HepG2 (cell line): ENCODE data around the gene RNPC3. TPM values are rescaled to one million over a fixed set of nuclear protein-coding genes. Genes with fewer than 3 reads are reported as not detected.

Experiments used
- ATAC-seq: fragments of 200-7000 bp; cut with Tn5 transposase; 3 replicates; pipeline ENCODE4 v1.9.1; 2020; ENCODE audit warnings: mild to moderate bottlenecking, moderate library complexity
- BruUV-seq: library from RNA; stranded (reverse); fragments of 400-500 nt; replicated peaks from 2 replicates; lab custom pipeline; 2021; lab: Mats Ljungman, UMichigan
- CTCF ChIA-PET: fragments of 300-600 bp; formaldehyde crosslinking; extraction: SDS; loops from one replicate; lab custom pipeline; 2021; ENCODE audit warnings: low total read pairs, inconsistent platforms, low intra/inter-chr PET ratio; lab: Yijun Ruan, JAX
- POLR2A ChIA-PET: fragments of 350-600 bp; sonication (Branson Sonifier 250); formaldehyde crosslinking; loops from one replicate; lab custom pipeline; 2020; ENCODE audit warnings: antibody characterized with exemption, inconsistent platforms; lab: Yijun Ruan, JAX
- DNase-seq: peaks from one replicate; pipeline ENCODE4 v3.0.0-alpha.2; 2015; ENCODE audit warnings: low spot score
- FAIRE-seq: peaks from 3 replicates; lab custom pipeline; 2011; peaks lifted over from hg19 to GRCh38; lab: Jason Lieb, UNC
- H2AFZ ChIP-seq: one replicate; pipeline ENCODE4 v1.6.1; 2011; ENCODE audit warnings: low read length, inconsistent platforms
- H3K27ac ChIP-seq: fragments of 300-600 bp; 3 replicates; pipeline ENCODE4 v1.8.0; 2011; ENCODE audit warnings: mixed run types, mild to moderate bottlenecking, mixed read lengths, low read length, inconsistent platforms; ENCODE audit not compliant: insufficient read depth; ENCODE audit errors: extremely low read length
- H3K27me3 ChIP-seq, 2 experiments: fragments of 200-600 bp in 1 of 2; 2 replicates in 1 of 2; 3 replicates in 1 of 2; pipeline versions ENCODE4 v1.6.0 to v1.8.0; 2011; ENCODE audit warnings: low read length in 2 of 2, mild to moderate bottlenecking in 2 of 2, moderate library complexity in 2 of 2, inconsistent platforms in 1 of 2; ENCODE audit not compliant: insufficient read depth in 2 of 2, control insufficient read depth in 1 of 2
- H3K36me3 ChIP-seq, 2 experiments: fragments of 200-600 bp in 1 of 2; replicated peaks in 1 of 2; 2 replicates in 1 of 2; 3 replicates in 1 of 2; pipeline versions ENCODE4 v1.5.1 to v1.8.0; 2011; ENCODE audit warnings: low read length in 2 of 2, inconsistent platforms in 1 of 2; ENCODE audit not compliant: insufficient read depth in 2 of 2, control insufficient read depth in 1 of 2
- H3K4me1 ChIP-seq: 2 replicates; pipeline ENCODE4 v1.5.1; 2012; ENCODE audit warnings: low read length, inconsistent platforms; ENCODE audit not compliant: insufficient read depth
- H3K4me2 ChIP-seq: 2 replicates; pipeline ENCODE4 v1.6.0; 2011; ENCODE audit warnings: low read depth, low read length, inconsistent platforms
- H3K4me3 ChIP-seq, 3 experiments: fragments of 200-600 bp in 1 of 3; sonication (generic), shearing (Covaris generic) in 1 of 3; replicated peaks in 1 of 3; 2 replicates each; pipeline ENCODE4 v1.5.1; 2011 to 2016; ENCODE audit warnings: low read length in 3 of 3, inconsistent platforms in 2 of 3, low read depth in 2 of 3, mild to moderate bottlenecking in 2 of 3, control low read depth in 1 of 3, mixed read lengths in 1 of 3; ENCODE audit not compliant: insufficient read depth in 1 of 3
- H3K79me2 ChIP-seq: one replicate; pipeline ENCODE4 v1.6.1; 2011; ENCODE audit warnings: low read length, inconsistent platforms; ENCODE audit not compliant: insufficient read depth
- H3K9ac ChIP-seq: 2 replicates; pipeline ENCODE4 v1.6.0; 2011; ENCODE audit warnings: mild to moderate bottlenecking, low read depth, low read length, inconsistent platforms; ENCODE audit not compliant: insufficient read depth
- H3K9me3 ChIP-seq: 2 replicates; pipeline ENCODE4 v1.5.1; 2012; ENCODE audit warnings: mild to moderate bottlenecking, low read length
- H4K20me1 ChIP-seq: 2 replicates; pipeline ENCODE4 v1.6.0; 2011; ENCODE audit warnings: inconsistent platforms, mild to moderate bottlenecking, low read length, moderate library complexity; ENCODE audit not compliant: insufficient read depth
- GATA4 ChIP-seq: sonication (generic); IDR thresholded peaks from 2 replicates; pipeline ENCODE4 v1.6.1; 2016; ENCODE audit warnings: antibody characterized with exemption, low read depth, borderline replicate concordance
- HOXA7 ChIP-seq: sonication (generic); formaldehyde crosslinking; IDR thresholded peaks from 2 replicates; pipeline ENCODE4 v1.8.1; 2022; ENCODE audit warnings: mild to moderate bottlenecking, missing genetic modification reagents, moderate library complexity
- SMAD1 ChIP-seq: sonication (generic); formaldehyde crosslinking; IDR thresholded peaks from 2 replicates; pipeline ENCODE4 v1.4.0; 2020; ENCODE audit warnings: missing genetic modification reagents, low read depth, mild to moderate bottlenecking, borderline replicate concordance
- ZFY ChIP-seq: sonication (generic); formaldehyde crosslinking; IDR thresholded peaks from 2 replicates; pipeline ENCODE4 v1.4.0; 2020; ENCODE audit warnings: missing genetic modification reagents
- ZNF7 ChIP-seq: IDR thresholded peaks from 2 replicates; pipeline ENCODE4 v1.6.1; 2016; ENCODE audit warnings: missing biosample characterization, missing genetic modification reagents
- ZNF724P ChIP-seq: sonication (generic); formaldehyde crosslinking; IDR thresholded peaks from 2 replicates; pipeline ENCODE4 v1.8.0; 2022; ENCODE audit warnings: missing genetic modification reagents, borderline replicate concordance
- ZNF83 ChIP-seq: sonication (generic); formaldehyde crosslinking; IDR thresholded peaks from 2 replicates; pipeline ENCODE4 v1.4.0; 2020; ENCODE audit warnings: missing genetic modification reagents, mild to moderate bottlenecking, borderline replicate concordance
- in situ Hi-C: cut with HindIII; loops from 2 replicates; pipeline ENCODE4 v1.10.0; 2017; ENCODE audit warnings: low pct_unique_long_range_greater_than_20kb; ENCODE audit not compliant: extremely low pct_ligation_motif_present
- intact Hi-C: fragments of 100-400 bp; cut with micrococcal nuclease; formaldehyde crosslinking; loops from one replicate; pipeline ENCODE4 v1.10.0; 2022; ENCODE audit not compliant: unreplicated experiment
- polyA plus RNA-seq, 8 experiments: library from polyadenylated mRNA; depleted of rRNA in 3 of 8; stranded (reverse) in 7 of 8; unstranded in 1 of 8; fragments of >200 nt; fragmentation: Illumina TruSeq in 4 of 8; extraction: Trizol in 4 of 8; gene quantifications; 2 replicates each; pipeline versions ENCODE4 v1.2.1 to v1.2.3, GENCODE V29; 2011 to 2016; ENCODE audit warnings: low read depth in 4 of 8, missing spikeins in 1 of 8, mixed read lengths in 1 of 8; ENCODE audit not compliant: insufficient read depth in 1 of 8
- total RNA-seq, 5 experiments: library from RNA; depleted of rRNA; stranded (reverse); fragments of >200 nt; fragmentation: Illumina TruSeq; extraction: Trizol; gene quantifications; 2 replicates each; pipeline ENCODE4 v1.2.3, GENCODE V29; 2016; ENCODE audit warnings: low read depth in 1 of 5
- TF ChIP-seq, protein P1 (sequence below): sonication (generic); formaldehyde crosslinking; IDR thresholded peaks from 2 replicates; pipeline ENCODE4 v1.5.0; 2020; ENCODE audit warnings: missing genetic modification reagents
- TF ChIP-seq, protein P2 (sequence below): IDR thresholded peaks from 2 replicates; pipeline ENCODE4 v1.6.1; 2016; ENCODE audit warnings: low read depth
- TF ChIP-seq, protein P3 (sequence below): sonication (generic); formaldehyde crosslinking; IDR thresholded peaks from 2 replicates; pipeline ENCODE4 v1.4.0; 2020; ENCODE audit warnings: missing genetic modification reagents
- TF ChIP-seq, protein P4 (sequence below): sonication (generic); formaldehyde crosslinking; IDR thresholded peaks from 2 replicates; pipeline ENCODE4 v1.4.0; 2020; ENCODE audit warnings: mild to moderate bottlenecking, missing genetic modification reagents
- TF ChIP-seq, protein P5 (sequence below): IDR thresholded peaks from 2 replicates; pipeline ENCODE4 v1.6.1; 2016; ENCODE audit warnings: control low read depth
- TF ChIP-seq, protein P6 (sequence below): IDR thresholded peaks from 2 replicates; pipeline ENCODE4 v1.6.1; 2018; ENCODE audit warnings: missing genetic modification reagents

The RNPC3 gene
- total and polyA plus RNA-seq, 2 of the 13 experiments (the other 11 are each of a cell fraction or from before 2014, with no cell fraction given): 9.1 to 22.1 TPM

DNA sequence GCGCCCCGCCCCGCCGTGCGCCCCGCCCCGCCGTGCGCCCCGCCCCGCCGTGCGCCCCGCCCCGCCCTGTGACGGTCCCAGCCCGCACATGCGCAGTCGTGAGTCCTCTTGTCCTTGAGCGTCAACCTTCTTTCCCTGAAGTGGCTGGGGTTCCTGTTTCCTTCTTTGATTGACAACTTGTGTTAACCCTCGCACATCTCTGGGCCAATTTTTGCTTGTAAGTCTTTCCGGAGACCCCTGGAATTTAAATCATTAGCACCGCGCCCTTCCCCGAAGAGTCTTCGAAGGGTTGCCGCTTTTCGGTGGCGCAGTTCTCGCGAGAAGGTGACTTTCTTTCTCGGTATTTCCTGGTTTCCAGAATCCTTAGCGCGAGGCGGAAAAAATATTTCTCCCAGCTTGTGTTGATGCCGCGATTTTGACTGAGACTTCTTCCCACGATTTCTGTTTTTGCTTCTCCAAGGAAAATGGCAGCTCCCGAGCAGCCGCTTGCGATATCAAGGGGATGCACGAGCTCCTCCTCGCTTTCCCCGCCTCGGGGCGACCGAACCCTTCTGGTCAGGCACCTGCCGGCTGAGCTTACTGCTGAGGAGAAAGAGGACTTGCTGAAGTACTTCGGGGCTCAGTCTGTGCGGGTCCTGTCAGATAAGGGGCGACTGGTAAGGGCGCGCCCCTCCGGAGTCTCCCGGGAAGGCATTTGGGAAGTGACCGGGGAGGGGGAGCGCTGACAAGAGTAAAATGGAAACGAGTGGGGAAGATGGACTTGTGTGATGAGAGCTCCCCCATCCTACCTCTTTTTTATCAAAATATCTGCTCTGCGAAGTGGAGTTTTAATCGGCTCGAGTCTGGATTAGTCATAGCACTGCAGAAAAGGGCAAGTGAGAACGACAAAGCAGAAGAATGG, at the start of gene RNPC3 (continued):
- TF ChIP-seq ZNF724P (CRISPR knock-in tag) (no peak), ZFY (CRISPR knock-in tag) (no peak), HOXA7 (CRISPR knock-in tag) (no peak), ZNF83 (CRISPR knock-in tag) (no peak), SMAD1 (CRISPR knock-in tag) (no peak)
- TF ChIP-seq, protein P1, sequence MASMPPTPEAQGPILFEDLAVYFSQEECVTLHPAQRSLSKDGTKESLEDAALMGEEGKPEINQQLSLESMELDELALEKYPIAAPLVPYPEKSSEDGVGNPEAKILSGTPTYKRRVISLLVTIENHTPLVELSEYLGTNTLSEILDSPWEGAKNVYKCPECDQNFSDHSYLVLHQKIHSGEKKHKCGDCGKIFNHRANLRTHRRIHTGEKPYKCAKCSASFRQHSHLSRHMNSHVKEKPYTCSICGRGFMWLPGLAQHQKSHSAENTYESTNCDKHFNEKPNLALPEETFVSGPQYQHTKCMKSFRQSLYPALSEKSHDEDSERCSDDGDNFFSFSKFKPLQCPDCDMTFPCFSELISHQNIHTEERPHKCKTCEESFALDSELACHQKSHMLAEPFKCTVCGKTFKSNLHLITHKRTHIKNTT (CRISPR knock-in tag): no peak

DNA sequence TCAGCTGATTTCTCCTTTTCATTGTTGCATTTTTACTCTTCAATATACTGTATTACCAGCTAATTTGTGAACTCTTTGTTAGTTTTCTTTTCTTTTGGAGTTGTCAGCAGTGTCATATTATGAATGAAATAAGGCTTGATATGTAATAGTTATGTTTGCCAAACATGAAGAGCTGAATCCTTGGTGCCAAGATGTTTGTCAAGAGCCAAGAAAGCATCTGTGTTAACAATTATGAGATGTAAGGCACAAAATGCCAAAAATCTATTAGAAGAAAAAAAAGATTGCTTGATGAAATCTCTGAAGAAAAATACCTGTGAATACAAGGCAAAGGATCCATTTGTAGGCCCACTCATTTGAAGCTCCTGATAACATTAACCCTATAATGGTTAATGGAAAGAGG, 48.4 kb upstream of the RNPC3 start:
- no peak overlapping the region for H3K4me3 ChIP-seq
- ChIA-PET POLR2A (no interaction called here), CTCF (no interaction called here)
- no peak for DNase-seq
- no peaks in the 10 kb centered on the region for H3K9me3 ChIP-seq
- no TSS peak for BruUV-seq
- ATAC-seq: no peak
- H2AFZ ChIP-seq: no peak overlapping the region
- no peak overlapping the region for H3K4me2 ChIP-seq
- no peaks in the 10 kb centered on the region for H3K79me2 ChIP-seq
- no peak for FAIRE-seq
- no peak overlapping the region for H3K9ac ChIP-seq
- H3K4me1 ChIP-seq: no peaks in the 10 kb centered on the region
- no peaks in the 10 kb centered on the region for H4K20me1 ChIP-seq
- H3K27me3 ChIP-seq: no peaks in the 10 kb centered on the region
- intact Hi-C loops (no loop called here), in situ Hi-C loops (no loop called here)
- H3K27ac ChIP-seq: no peak overlapping the region
- no peaks in the 10 kb centered on the region for H3K36me3 ChIP-seq
- TF ChIP-seq ZNF7 (CRISPR knock-in tag) (no peak), GATA4 (no peak), ZFY (CRISPR knock-in tag) (no peak)
- TF ChIP-seq, protein P2, sequence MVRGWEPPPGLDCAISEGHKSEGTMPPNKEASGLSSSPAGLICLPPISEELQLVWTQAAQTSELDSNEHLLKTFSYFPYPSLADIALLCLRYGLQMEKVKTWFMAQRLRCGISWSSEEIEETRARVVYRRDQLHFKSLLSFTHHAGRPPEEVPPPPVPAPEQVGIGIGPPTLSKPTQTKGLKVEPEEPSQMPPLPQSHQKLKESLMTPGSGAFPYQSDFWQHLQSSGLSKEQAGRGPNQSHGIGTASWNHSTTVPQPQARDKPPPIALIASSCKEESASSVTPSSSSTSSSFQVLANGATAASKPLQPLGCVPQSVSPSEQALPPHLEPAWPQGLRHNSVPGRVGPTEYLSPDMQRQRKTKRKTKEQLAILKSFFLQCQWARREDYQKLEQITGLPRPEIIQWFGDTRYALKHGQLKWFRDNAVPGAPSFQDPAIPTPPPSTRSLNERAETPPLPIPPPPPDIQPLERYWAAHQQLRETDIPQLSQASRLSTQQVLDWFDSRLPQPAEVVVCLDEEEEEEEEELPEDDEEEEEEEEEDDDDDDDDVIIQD (CRISPR knock-in tag): no peak
- TF ChIP-seq, protein P3, sequence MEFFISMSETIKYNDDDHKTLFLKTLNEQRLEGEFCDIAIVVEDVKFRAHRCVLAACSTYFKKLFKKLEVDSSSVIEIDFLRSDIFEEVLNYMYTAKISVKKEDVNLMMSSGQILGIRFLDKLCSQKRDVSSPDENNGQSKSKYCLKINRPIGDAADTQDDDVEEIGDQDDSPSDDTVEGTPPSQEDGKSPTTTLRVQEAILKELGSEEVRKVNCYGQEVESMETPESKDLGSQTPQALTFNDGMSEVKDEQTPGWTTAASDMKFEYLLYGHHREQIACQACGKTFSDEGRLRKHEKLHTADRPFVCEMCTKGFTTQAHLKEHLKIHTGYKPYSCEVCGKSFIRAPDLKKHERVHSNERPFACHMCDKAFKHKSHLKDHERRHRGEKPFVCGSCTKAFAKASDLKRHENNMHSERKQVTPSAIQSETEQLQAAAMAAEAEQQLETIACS (CRISPR knock-in tag): no peak
- TF ChIP-seq, protein P4, sequence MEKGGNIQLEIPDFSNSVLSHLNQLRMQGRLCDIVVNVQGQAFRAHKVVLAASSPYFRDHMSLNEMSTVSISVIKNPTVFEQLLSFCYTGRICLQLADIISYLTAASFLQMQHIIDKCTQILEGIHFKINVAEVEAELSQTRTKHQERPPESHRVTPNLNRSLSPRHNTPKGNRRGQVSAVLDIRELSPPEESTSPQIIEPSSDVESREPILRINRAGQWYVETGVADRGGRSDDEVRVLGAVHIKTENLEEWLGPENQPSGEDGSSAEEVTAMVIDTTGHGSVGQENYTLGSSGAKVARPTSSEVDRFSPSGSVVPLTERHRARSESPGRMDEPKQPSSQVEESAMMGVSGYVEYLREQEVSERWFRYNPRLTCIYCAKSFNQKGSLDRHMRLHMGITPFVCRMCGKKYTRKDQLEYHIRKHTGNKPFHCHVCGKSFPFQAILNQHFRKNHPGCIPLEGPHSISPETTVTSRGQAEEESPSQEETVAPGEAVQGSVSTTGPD (CRISPR knock-in tag): no peak
- TF ChIP-seq, protein P5, sequence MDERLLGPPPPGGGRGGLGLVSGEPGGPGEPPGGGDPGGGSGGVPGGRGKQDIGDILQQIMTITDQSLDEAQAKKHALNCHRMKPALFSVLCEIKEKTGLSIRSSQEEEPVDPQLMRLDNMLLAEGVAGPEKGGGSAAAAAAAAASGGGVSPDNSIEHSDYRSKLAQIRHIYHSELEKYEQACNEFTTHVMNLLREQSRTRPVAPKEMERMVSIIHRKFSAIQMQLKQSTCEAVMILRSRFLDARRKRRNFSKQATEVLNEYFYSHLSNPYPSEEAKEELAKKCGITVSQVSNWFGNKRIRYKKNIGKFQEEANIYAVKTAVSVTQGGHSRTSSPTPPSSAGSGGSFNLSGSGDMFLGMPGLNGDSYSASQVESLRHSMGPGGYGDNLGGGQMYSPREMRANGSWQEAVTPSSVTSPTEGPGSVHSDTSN: no peak
- TF ChIP-seq, protein P6, sequence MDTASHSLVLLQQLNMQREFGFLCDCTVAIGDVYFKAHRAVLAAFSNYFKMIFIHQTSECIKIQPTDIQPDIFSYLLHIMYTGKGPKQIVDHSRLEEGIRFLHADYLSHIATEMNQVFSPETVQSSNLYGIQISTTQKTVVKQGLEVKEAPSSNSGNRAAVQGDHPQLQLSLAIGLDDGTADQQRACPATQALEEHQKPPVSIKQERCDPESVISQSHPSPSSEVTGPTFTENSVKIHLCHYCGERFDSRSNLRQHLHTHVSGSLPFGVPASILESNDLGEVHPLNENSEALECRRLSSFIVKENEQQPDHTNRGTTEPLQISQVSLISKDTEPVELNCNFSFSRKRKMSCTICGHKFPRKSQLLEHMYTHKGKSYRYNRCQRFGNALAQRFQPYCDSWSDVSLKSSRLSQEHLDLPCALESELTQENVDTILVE: no peak
